Esophagus (tissue), 2 donors: Measurements from ENCODE around the gene ARHGDIG. TPM values are rescaled to one million over a fixed set of nuclear protein-coding genes. Genes with fewer than 3 reads are reported as not detected.

Experiments
- H3K27ac ChIP-seq, 2 donors: one replicate each; pipeline ENCODE4 v1.5.1; 2013; ENCODE audit warnings: low read depth in 2 of 2, mild to moderate bottlenecking in 2 of 2, inconsistent platforms in 1 of 2, low read length in 1 of 2, moderate library complexity in 1 of 2
- H3K27me3 ChIP-seq, 2 donors: one replicate each; pipeline ENCODE4 v1.6.1; 2013; ENCODE audit warnings: low read length in 2 of 2, control low read depth in 1 of 2, mild to moderate bottlenecking in 1 of 2; ENCODE audit not compliant: insufficient read depth in 2 of 2, control insufficient read depth in 1 of 2
- H3K36me3 ChIP-seq, 2 donors: one replicate each; pipeline ENCODE4 v1.6.1; 2013; ENCODE audit warnings: low read length in 1 of 2; ENCODE audit not compliant: control insufficient read depth in 2 of 2, insufficient read depth in 2 of 2
- H3K4me1 ChIP-seq, 2 donors: one replicate each; pipeline ENCODE4 v1.6.1; 2013; ENCODE audit warnings: low read length in 1 of 2; ENCODE audit not compliant: control insufficient read depth in 2 of 2, insufficient read depth in 2 of 2
- H3K4me3 ChIP-seq, 2 donors: one replicate each; pipeline ENCODE4 v1.5.1; 2013; ENCODE audit warnings: low read length in 2 of 2, mild to moderate bottlenecking in 2 of 2, low read depth in 1 of 2, moderate library complexity in 1 of 2
- H3K9me3 ChIP-seq, 2 donors: one replicate each; pipeline ENCODE4 v1.6.1; 2013; ENCODE audit warnings: mild to moderate bottlenecking in 2 of 2, low read depth in 1 of 2, low read length in 1 of 2, moderate library complexity in 1 of 2; ENCODE audit not compliant: control insufficient read depth in 2 of 2, insufficient read depth in 1 of 2
- WGBS, 2 donors: extraction: QIAGEN DNeasy Blood & Tissue Kit; methylation state at CpG; one replicate each; pipeline ENCODE4 v1.1.7; 2013; 5-methylcytosine and 5-hydroxymethylcytosine counted together
- polyA plus RNA-seq, 2 donors: library from polyadenylated mRNA; stranded (reverse); fragments of 200-250 nt; gene quantifications; one replicate each; pipeline ENCODE4 v1.2.3, GENCODE V29; 2013
- donor health status: healthy with polysubstance abuse.
- donor health status: Bipolar disorder and iron deficiency.

Gene ARHGDIG
- polyA plus RNA-seq, 2 donors, result 0.24 to 0.33 TPM

DNA sequence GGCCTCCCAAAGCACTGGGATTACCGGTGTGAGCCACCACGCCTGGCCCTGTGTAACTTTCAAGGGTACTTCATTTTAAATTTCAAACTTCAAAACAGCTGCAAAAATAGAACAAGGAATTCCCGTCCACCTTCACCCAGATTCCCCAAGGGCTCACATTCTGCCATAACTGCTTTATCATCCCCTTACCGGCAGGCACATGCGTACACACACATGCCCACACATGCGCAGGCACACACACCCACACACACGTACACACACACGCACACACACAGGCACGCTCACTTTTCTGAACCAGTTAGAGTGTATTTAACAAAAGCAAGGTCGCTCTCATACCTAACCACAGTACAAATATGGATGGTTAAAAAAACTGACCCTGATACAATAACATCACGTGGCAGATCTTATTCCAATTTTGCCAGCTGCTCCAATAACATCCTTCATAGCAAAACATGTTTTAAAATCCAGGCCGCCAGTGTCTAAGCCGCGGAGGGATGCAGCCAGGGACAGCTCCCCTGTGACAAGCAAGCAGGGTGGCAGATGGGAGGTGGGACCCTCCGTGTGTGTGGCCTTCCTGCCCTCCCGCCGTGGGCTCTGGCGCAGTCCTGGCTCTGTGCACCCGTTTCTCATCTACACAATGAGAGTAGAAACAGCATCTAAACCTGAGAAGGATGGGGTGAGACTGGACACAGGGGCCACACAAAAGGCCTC, 25.7 kb downstream of the ARHGDIG start:
- Histone ChIP-seq H3K9me3 (no peaks in the 10 kb centered on the region), H3K27ac (no peak overlapping the region), H3K4me1 (peaks cover 0 to 3% of the 10 kb centered on the region in 2 donors), H3K4me3 (no peak overlapping the region), H3K36me3 (peaks cover 4 to 51% of the 10 kb centered on the region in 2 donors), H3K27me3 (no peaks in the 10 kb centered on the region)
- WGBS, 2 donors, result 62 to 75% methylated on average over 19 of the region's 19 CpGs

GRCh38 chr16:306911-307370, 26.6 kb downstream of the ARHGDIG start:
- Histone ChIP-seq H3K4me1 (peaks cover 0 to 3% of the 10 kb centered on the region in 2 donors), H3K4me3 (no peak overlapping the region), H3K27me3 (no peaks in the 10 kb centered on the region), H3K9me3 (no peaks in the 10 kb centered on the region), H3K36me3 (peaks cover 4 to 51% of the 10 kb centered on the region in 2 donors), H3K27ac (no peak overlapping the region)
- WGBS, 2 donors, result 87 to 88% methylated on average over 17 of the region's 17 CpGs

- no peak overlapping the region for H3K4me3 ChIP-seq
- H3K9me3 ChIP-seq, result no peaks in the 10 kb centered on the region
- WGBS, 2 donors, result 85 to 91% methylated on average over 21 of the region's 21 CpGs
- H3K27ac ChIP-seq, result no peak overlapping the region
- H3K4me1 ChIP-seq, result peaks cover 0 to 3% of the 10 kb centered on the region in 2 donors
- H3K27me3 ChIP-seq, result no peaks in the 10 kb centered on the region
- H3K36me3 ChIP-seq, result peaks cover 4 to 51% of the 10 kb centered on the region in 2 donors
These were observed 27.4 kb downstream of the ARHGDIG start for GRCh38 chr16:307691-308312.

- Histone ChIP-seq H3K27ac (no peak overlapping the region), H3K36me3 (peaks cover 13 to 57% of the 10 kb centered on the region in 2 donors), H3K4me3 (no peak overlapping the region), H3K9me3 (no peaks in the 10 kb centered on the region), H3K27me3 (no peaks in the 10 kb centered on the region), H3K4me1 (peaks cover 0 to 3% of the 10 kb centered on the region in 2 donors)
- 77 to 87% methylated on average over 7 of the region's 7 CpGs for WGBS, 2 donors
These were observed 29.1 kb downstream of the ARHGDIG start for GRCh38 chr16:309476-309875.

DNA sequence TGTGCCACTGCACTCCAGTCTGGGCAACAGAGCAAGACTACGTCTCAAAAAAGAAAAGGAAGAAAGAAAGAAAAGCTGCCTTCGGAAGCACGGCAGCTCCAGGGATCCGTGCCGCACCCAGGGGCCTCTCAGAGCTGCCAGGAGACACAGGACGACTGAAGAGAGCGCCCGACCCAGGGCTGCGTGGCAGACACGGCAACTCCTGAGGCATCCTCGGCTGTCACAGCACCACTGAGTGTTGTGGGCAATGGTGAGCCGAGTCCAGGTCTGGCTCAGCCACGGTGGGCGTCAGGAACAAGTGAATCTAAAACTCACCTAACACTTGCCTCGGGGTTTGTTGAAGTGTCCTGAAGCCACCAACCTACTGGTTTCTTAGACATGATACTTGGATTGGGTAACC, 31.3 kb downstream of the ARHGDIG start:
- Histone ChIP-seq H3K36me3 (peaks cover 13 to 52% of the 10 kb centered on the region in 2 donors), H3K4me3 (no peak overlapping the region), H3K27me3 (no peaks in the 10 kb centered on the region), H3K4me1 (no peaks in the 10 kb centered on the region), H3K27ac (no peak overlapping the region), H3K9me3 (no peaks in the 10 kb centered on the region)
- 95 to 97% methylated on average over 15 of the region's 15 CpGs for WGBS, 2 donors

- 92 to 94% methylated on average over 16 of the region's 16 CpGs for WGBS, 2 donors
- peaks cover 12 to 46% of the 10 kb centered on the region in 2 donors for H3K36me3 ChIP-seq
- H3K27me3 ChIP-seq, result no peaks in the 10 kb centered on the region
- H3K4me3 ChIP-seq, result no peak overlapping the region
- H3K27ac ChIP-seq, result no peak overlapping the region
- no peaks in the 10 kb centered on the region for H3K4me1 ChIP-seq
- no peaks in the 10 kb centered on the region for H3K9me3 ChIP-seq
These were observed 34.0 kb downstream of the ARHGDIG start for GRCh38 chr16:314351-314750.

GRCh38 chr16:314795-315299, 34.5 kb downstream of the ARHGDIG start:
- H3K4me1 ChIP-seq, result no peaks in the 10 kb centered on the region
- H3K9me3 ChIP-seq, result no peaks in the 10 kb centered on the region
- no peak overlapping the region for H3K4me3 ChIP-seq
- H3K27ac ChIP-seq, result no peak overlapping the region
- 77 to 81% methylated on average over 14 of the region's 14 CpGs for WGBS, 2 donors
- H3K36me3 ChIP-seq, result peaks cover 12 to 43% of the 10 kb centered on the region in 2 donors
- no peaks in the 10 kb centered on the region for H3K27me3 ChIP-seq

- Histone ChIP-seq H3K9me3 (no peaks in the 10 kb centered on the region), H3K27me3 (no peaks in the 10 kb centered on the region), H3K4me3 (no peak overlapping the region), H3K36me3 (peaks cover 12 to 38% of the 10 kb centered on the region in 2 donors), H3K4me1 (no peaks in the 10 kb centered on the region), H3K27ac (no peak overlapping the region)
- WGBS, 2 donors, result 86 to 93% methylated on average over 19 of the region's 19 CpGs
These were observed 36.5 kb downstream of the ARHGDIG start for GRCh38 chr16:316741-317464.

DNA sequence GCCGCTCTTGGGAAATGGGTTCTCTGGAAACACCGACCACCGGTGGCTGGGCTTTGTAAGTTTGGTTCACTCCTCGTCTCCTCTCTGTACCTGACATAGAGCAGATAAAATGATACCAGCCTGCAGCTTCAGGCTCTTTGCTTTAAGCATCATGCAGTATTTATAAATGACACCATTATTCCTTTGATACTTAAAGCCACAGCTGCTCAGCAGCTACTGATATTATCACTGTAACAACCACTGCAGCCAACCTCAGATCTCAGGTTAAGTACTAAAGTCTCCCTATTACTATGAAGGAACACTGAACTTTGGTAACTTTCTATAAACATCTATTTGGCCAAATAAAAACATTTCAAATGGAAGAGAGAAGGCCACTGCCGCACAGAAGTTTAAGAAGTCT, 37.2 kb downstream of the ARHGDIG start:
- no peaks in the 10 kb centered on the region for H3K27me3 ChIP-seq
- H3K4me3 ChIP-seq, result no peak overlapping the region
- 93 to 95% methylated on average over 5 of the region's 5 CpGs for WGBS, 2 donors
- H3K4me1 ChIP-seq, result no peaks in the 10 kb centered on the region
- H3K27ac ChIP-seq, result no peak overlapping the region
- H3K36me3 ChIP-seq, result peaks cover 12 to 36% of the 10 kb centered on the region in 2 donors
- H3K9me3 ChIP-seq, result no peaks in the 10 kb centered on the region
